HepG2 (cell line): ENCODE data around the gene TPGS1. TPM values are rescaled to one million over a fixed set of nuclear protein-coding genes. Genes with fewer than 3 reads are reported as not detected.

ENCODE experiments used
- ARNT ChIP-seq: fragments of 450-650 bp; IDR thresholded peaks from 2 replicates; pipeline ENCODE4 v1.6.1; 2017
- CBX2 ChIP-seq, 2 experiments: fragments of 200-600 bp in 1 of 2; sonication (generic); formaldehyde crosslinking in 1 of 2; IDR thresholded peaks; 2 replicates each; pipeline versions ENCODE4 v1.7.0 to v1.8.1; 2018 to 2022; ENCODE audit warnings: low read depth in 2 of 2, low read length in 1 of 2, mild to moderate bottlenecking in 1 of 2, missing genetic modification reagents in 1 of 2
- GLMP ChIP-seq: sonication (generic); formaldehyde crosslinking; IDR thresholded peaks from 2 replicates; pipeline ENCODE4 v1.9.0; 2021; ENCODE audit warnings: missing genetic modification reagents, mild to moderate bottlenecking, borderline replicate concordance
- HDAC6 ChIP-seq: fragments of 200-600 bp; sonication (generic); IDR thresholded peaks from 2 replicates; pipeline ENCODE4 v1.7.0; 2017; ENCODE audit warnings: mild to moderate bottlenecking, antibody characterized with exemption, low read length, low read depth
- IRF1 ChIP-seq: sonication (generic); formaldehyde crosslinking; IDR thresholded peaks from 2 replicates; pipeline ENCODE4 v1.4.0; 2020; ENCODE audit warnings: low read depth, mild to moderate bottlenecking, missing genetic modification reagents
- JUN ChIP-seq: sonication (generic); formaldehyde crosslinking; IDR thresholded peaks from 2 replicates; pipeline ENCODE4 v1.4.0; 2020; ENCODE audit warnings: mild to moderate bottlenecking, missing genetic modification reagents
- KMT2B ChIP-seq: IDR thresholded peaks from 2 replicates; pipeline ENCODE4 v1.6.1; 2016; ENCODE audit warnings: missing genetic modification reagents, missing compliant biosample characterization
- NFYC ChIP-seq: IDR thresholded peaks from 2 replicates; pipeline ENCODE4 v1.6.1; 2016; ENCODE audit warnings: missing genetic modification reagents, missing compliant biosample characterization
- PRPF4 ChIP-seq: fragments of 200-400 bp; formaldehyde crosslinking; IDR thresholded peaks from 2 replicates; pipeline ENCODE4 v1.6.1; 2016; ENCODE audit warnings: low read length, low read depth; ENCODE audit not compliant: poor library complexity, severe bottlenecking
- RFXANK ChIP-seq: IDR thresholded peaks from 2 replicates; pipeline ENCODE4 v1.6.1; 2016
- SAFB2 ChIP-seq: sonication (generic); formaldehyde crosslinking; IDR thresholded peaks from 2 replicates; pipeline ENCODE4 v1.5.1; 2020; ENCODE audit warnings: missing genetic modification reagents, low read depth, mild to moderate bottlenecking, borderline replicate concordance
- SOX13 ChIP-seq, 3 experiments: fragments of 450-650 bp in 1 of 3; sonication (generic) in 1 of 3; formaldehyde crosslinking in 1 of 3; IDR thresholded peaks in 2 of 3; conservative IDR thresholded peaks in 1 of 3; 2 replicates each; pipeline versions ENCODE4 v1.5.0 to v1.6.1; 2016 to 2020; ENCODE audit warnings: antibody characterized with exemption in 1 of 3, mild to moderate bottlenecking in 1 of 3, missing compliant biosample characterization in 1 of 3, missing genetic modification reagents in 1 of 3, moderate library complexity in 1 of 3
- TBP ChIP-seq: sonication (generic); formaldehyde crosslinking; IDR thresholded peaks from 2 replicates; pipeline ENCODE4 v1.5.0; 2020; ENCODE audit warnings: missing genetic modification reagents
- ZFP36 ChIP-seq: fragments of 150-350 bp; IDR thresholded peaks from 2 replicates; pipeline ENCODE4 v1.6.1; 2018; ENCODE audit warnings: borderline replicate concordance, low read length, low read depth; ENCODE audit not compliant: partially characterized antibody
- ZNF101 ChIP-seq: sonication (generic); formaldehyde crosslinking; IDR thresholded peaks from 2 replicates; pipeline ENCODE4 v1.4.0; 2020; ENCODE audit warnings: mild to moderate bottlenecking, low read depth, missing genetic modification reagents, borderline replicate concordance
- ZNF20 ChIP-seq: sonication (generic); formaldehyde crosslinking; IDR thresholded peaks from 2 replicates; pipeline ENCODE4 v1.4.0; 2020; ENCODE audit warnings: mild to moderate bottlenecking, moderate library complexity, missing genetic modification reagents
- ZNF317 ChIP-seq: sonication (generic); formaldehyde crosslinking; IDR thresholded peaks from 2 replicates; pipeline ENCODE4 v1.5.0; 2020; ENCODE audit warnings: mild to moderate bottlenecking, missing genetic modification reagents
- ZNF512B ChIP-seq: sonication (generic); formaldehyde crosslinking; IDR thresholded peaks from 2 replicates; pipeline ENCODE4 v1.5.1; 2020; ENCODE audit warnings: missing genetic modification reagents, mild to moderate bottlenecking, borderline replicate concordance
- ZNF766 ChIP-seq: sonication (generic); formaldehyde crosslinking; IDR thresholded peaks from 2 replicates; pipeline ENCODE4 v1.5.0; 2020; ENCODE audit warnings: missing genetic modification reagents, borderline replicate concordance
- ZNF83 ChIP-seq: sonication (generic); formaldehyde crosslinking; IDR thresholded peaks from 2 replicates; pipeline ENCODE4 v1.4.0; 2020; ENCODE audit warnings: missing genetic modification reagents, mild to moderate bottlenecking, borderline replicate concordance
- ZSCAN21 ChIP-seq: sonication (generic); formaldehyde crosslinking; IDR thresholded peaks from 2 replicates; pipeline ENCODE4 v1.8.0; 2022; ENCODE audit warnings: mild to moderate bottlenecking, missing genetic modification reagents, moderate library complexity, borderline replicate concordance
- polyA plus RNA-seq, 8 experiments: library from polyadenylated mRNA; depleted of rRNA in 3 of 8; stranded (reverse) in 7 of 8; unstranded in 1 of 8; fragments of >200 nt; fragmentation: Illumina TruSeq in 4 of 8; extraction: Trizol in 4 of 8; gene quantifications; 2 replicates each; pipeline versions ENCODE4 v1.2.1 to v1.2.3, GENCODE V29; 2011 to 2016; ENCODE audit warnings: low read depth in 4 of 8, missing spikeins in 1 of 8, mixed read lengths in 1 of 8; ENCODE audit not compliant: insufficient read depth in 1 of 8
- total RNA-seq, 5 experiments: library from RNA; depleted of rRNA; stranded (reverse); fragments of >200 nt; fragmentation: Illumina TruSeq; extraction: Trizol; gene quantifications; 2 replicates each; pipeline ENCODE4 v1.2.3, GENCODE V29; 2016; ENCODE audit warnings: low read depth in 1 of 5

Gene TPGS1
- total and polyA plus RNA-seq, 2 of the 13 experiments (the other 11 are each of a cell fraction or from before 2014, with no cell fraction given): 1.1 to 6.2 TPM

- TF ChIP-seq TBP (no peak), KMT2B (CRISPR knock-in tag) (peak; percentile 20; the same call in 1 of the 2 replicates), ZSCAN21 (CRISPR knock-in tag) (no peak; the same call in 1 of the 2 replicates), GLMP (no peak), CBX2 (IDR thresholded peaks at IDR 0.05; ENCODE audit: low read depth, low read length) (no peak), CBX2 (CRISPR knock-in tag; IDR thresholded peaks at IDR 0.05; ENCODE audit: low read depth) (no peak), SAFB2 (CRISPR knock-in tag) (no peak; the same call in 1 of the 2 replicates), NFYC (CRISPR knock-in tag) (no peak), ZFP36 (no peak), HDAC6 (no peak), ZNF101 (CRISPR knock-in tag) (no peak), RFXANK (CRISPR knock-in tag) (no peak; the same call in 1 of the 2 replicates), ZNF83 (CRISPR knock-in tag) (no peak), IRF1 (CRISPR knock-in tag) (no peak), ZNF20 (CRISPR knock-in tag) (no peak), SOX13 (IDR thresholded peaks at IDR 0.05) (no peak), SOX13 (CRISPR knock-in tag; conservative IDR thresholded peaks at IDR 0.05 in 1 of 2, IDR thresholded peaks at IDR 0.05 in 1 of 2) (no peak), ARNT (no peak), JUN (no peak), ZNF317 (CRISPR knock-in tag) (no peak), ZNF766 (CRISPR knock-in tag) (no peak), PRPF4 (no peak), ZNF512B (CRISPR knock-in tag) (peak; percentile 37; the same call in 1 of the 2 replicates)
Observed at GRCh38 chr19:506404-507285, 652 bp upstream of the TPGS1 start (continued).
